ENCODE results near the gene SUDS3. TPM values are rescaled to one million over a fixed set of nuclear protein-coding genes. Genes with fewer than 3 reads are reported as not detected.

SUDS3 gene
- polyA plus RNA-seq, 1 donor from 2014 or later: 67.9 TPM

DNA sequence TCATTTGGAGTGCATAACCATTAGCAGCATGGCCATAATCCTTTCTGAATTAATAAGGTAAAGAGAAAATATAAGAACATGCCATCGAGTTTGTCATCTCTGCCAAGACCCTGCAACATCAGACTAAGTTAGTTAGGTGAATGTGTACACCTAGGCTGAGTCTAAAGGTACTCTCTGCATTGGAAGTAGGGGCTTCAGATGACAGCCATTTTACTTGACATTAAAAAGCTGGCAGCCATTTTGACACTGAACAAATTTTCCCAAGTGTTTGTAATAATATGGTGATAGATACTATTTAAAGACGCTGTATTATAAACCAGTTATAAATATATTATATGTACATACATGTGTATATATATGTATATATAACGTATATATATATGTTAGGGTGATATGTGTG is 79.0 kb downstream of the SUDS3 start:
- H3K4me3 ChIP-seq (ENCODE audit: low read length): no peak overlapping the region
- no peak overlapping the region for H3K9ac ChIP-seq (ENCODE audit: low read length)
- no peaks in the 10 kb centered on the region for H3F3A ChIP-seq (ENCODE audit: insufficient read depth, low read length, poor library complexity, severe bottlenecking)
- H3K9me2 ChIP-seq (ENCODE audit: insufficient read depth, low read length): no peaks in the 10 kb centered on the region
- no peak overlapping the region for H3K4me2 ChIP-seq (ENCODE audit: low read length)
- H4K20me1 ChIP-seq (ENCODE audit: insufficient read depth): no peaks in the 10 kb centered on the region
- TF ChIP-seq, protein P1, sequence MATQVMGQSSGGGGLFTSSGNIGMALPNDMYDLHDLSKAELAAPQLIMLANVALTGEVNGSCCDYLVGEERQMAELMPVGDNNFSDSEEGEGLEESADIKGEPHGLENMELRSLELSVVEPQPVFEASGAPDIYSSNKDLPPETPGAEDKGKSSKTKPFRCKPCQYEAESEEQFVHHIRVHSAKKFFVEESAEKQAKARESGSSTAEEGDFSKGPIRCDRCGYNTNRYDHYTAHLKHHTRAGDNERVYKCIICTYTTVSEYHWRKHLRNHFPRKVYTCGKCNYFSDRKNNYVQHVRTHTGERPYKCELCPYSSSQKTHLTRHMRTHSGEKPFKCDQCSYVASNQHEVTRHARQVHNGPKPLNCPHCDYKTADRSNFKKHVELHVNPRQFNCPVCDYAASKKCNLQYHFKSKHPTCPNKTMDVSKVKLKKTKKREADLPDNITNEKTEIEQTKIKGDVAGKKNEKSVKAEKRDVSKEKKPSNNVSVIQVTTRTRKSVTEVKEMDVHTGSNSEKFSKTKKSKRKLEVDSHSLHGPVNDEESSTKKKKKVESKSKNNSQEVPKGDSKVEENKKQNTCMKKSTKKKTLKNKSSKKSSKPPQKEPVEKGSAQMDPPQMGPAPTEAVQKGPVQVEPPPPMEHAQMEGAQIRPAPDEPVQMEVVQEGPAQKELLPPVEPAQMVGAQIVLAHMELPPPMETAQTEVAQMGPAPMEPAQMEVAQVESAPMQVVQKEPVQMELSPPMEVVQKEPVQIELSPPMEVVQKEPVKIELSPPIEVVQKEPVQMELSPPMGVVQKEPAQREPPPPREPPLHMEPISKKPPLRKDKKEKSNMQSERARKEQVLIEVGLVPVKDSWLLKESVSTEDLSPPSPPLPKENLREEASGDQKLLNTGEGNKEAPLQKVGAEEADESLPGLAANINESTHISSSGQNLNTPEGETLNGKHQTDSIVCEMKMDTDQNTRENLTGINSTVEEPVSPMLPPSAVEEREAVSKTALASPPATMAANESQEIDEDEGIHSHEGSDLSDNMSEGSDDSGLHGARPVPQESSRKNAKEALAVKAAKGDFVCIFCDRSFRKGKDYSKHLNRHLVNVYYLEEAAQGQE (IDR thresholded peaks at IDR 0.05; ENCODE audit: borderline replicate concordance): no peak
- TF ChIP-seq EZH2 (IDR thresholded peaks at IDR 0.05; ENCODE audit: borderline replicate concordance, insufficient read depth, low read length, poor library complexity, severe bottlenecking): no peak
- TF ChIP-seq MXI1 (conservative IDR thresholded peaks at IDR 0.05; ENCODE audit: poor library complexity, severe bottlenecking): no peak
- TF ChIP-seq EP300 (conservative IDR thresholded peaks at IDR 0.05; ENCODE audit: poor library complexity, severe bottlenecking): no peak
- TF ChIP-seq TAF1 (IDR thresholded peaks at IDR 0.05; ENCODE audit: low read depth): no peak
- TF ChIP-seq POLR2AphosphoS5 (IDR thresholded peaks at IDR 0.05): no peak
- no peak for TF ChIP-seq RAD21 (conservative IDR thresholded peaks at IDR 0.05)
- TF ChIP-seq SMC3 (conservative IDR thresholded peaks at IDR 0.05; ENCODE audit: poor library complexity): no peak
- TF ChIP-seq, protein P2, sequence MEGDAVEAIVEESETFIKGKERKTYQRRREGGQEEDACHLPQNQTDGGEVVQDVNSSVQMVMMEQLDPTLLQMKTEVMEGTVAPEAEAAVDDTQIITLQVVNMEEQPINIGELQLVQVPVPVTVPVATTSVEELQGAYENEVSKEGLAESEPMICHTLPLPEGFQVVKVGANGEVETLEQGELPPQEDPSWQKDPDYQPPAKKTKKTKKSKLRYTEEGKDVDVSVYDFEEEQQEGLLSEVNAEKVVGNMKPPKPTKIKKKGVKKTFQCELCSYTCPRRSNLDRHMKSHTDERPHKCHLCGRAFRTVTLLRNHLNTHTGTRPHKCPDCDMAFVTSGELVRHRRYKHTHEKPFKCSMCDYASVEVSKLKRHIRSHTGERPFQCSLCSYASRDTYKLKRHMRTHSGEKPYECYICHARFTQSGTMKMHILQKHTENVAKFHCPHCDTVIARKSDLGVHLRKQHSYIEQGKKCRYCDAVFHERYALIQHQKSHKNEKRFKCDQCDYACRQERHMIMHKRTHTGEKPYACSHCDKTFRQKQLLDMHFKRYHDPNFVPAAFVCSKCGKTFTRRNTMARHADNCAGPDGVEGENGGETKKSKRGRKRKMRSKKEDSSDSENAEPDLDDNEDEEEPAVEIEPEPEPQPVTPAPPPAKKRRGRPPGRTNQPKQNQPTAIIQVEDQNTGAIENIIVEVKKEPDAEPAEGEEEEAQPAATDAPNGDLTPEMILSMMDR (IDR thresholded peaks at IDR 0.05; ENCODE audit: poor library complexity, severe bottlenecking): no peak
- no peaks in the 10 kb centered on the region for H3K27me3 ChIP-seq (ENCODE audit: insufficient read depth, low read depth, low read length)
- no peak overlapping the region for H2AFZ ChIP-seq (ENCODE audit: low read depth, low read length)
- no peaks in the 10 kb centered on the region for H3K9me3 ChIP-seq (ENCODE audit: low read length)
- no peaks in the 10 kb centered on the region for H3K36me3 ChIP-seq (ENCODE audit: insufficient read depth, low read length)
- H3K27ac ChIP-seq (ENCODE audit: low read length): no peak overlapping the region
- H3K79me2 ChIP-seq (replicated peaks; ENCODE audit: insufficient read depth, low read length): no peaks in the 10 kb centered on the region

DNA sequence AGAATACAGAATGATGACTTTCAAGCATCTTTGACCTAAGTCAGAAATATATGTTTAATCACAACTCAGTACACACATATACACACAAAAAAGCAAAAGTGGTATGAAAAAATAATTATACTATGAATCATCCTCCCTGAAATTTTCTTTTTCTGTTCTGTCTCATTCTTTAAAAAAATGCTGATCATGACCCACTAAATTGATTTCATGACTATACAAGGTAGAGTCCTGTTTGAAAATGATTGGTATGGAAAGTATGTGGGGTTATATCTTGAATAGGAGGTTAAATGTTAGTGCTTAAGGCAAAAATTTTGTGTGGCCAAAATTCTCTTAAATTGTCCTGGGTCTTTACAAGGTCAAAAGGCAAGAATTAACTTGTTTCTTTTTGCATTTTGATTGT is 80.4 kb downstream of the SUDS3 start:
- Histone ChIP-seq H3K4me3 (ENCODE audit: low read length) (no peak overlapping the region), H3K9me2 (ENCODE audit: insufficient read depth, low read length) (no peaks in the 10 kb centered on the region), H4K20me1 (ENCODE audit: insufficient read depth) (no peaks in the 10 kb centered on the region), H3F3A (ENCODE audit: insufficient read depth, low read length, poor library complexity, severe bottlenecking) (no peaks in the 10 kb centered on the region), H3K79me2 (replicated peaks; ENCODE audit: insufficient read depth, low read length) (no peaks in the 10 kb centered on the region), H3K9me3 (ENCODE audit: low read length) (no peaks in the 10 kb centered on the region), H3K36me3 (ENCODE audit: insufficient read depth, low read length) (no peaks in the 10 kb centered on the region), H3K4me2 (ENCODE audit: low read length) (no peak overlapping the region), H3K27ac (ENCODE audit: low read length) (no peak overlapping the region), H2AFZ (ENCODE audit: low read depth, low read length) (no peak overlapping the region), H3K27me3 (ENCODE audit: insufficient read depth, low read depth, low read length) (no peaks in the 10 kb centered on the region), H3K9ac (ENCODE audit: low read length) (no peak overlapping the region)
- no peak for TF ChIP-seq MXI1 (conservative IDR thresholded peaks at IDR 0.05; ENCODE audit: poor library complexity, severe bottlenecking)
- TF ChIP-seq EP300 (conservative IDR thresholded peaks at IDR 0.05; ENCODE audit: poor library complexity, severe bottlenecking): no peak
- TF ChIP-seq, protein P2 (IDR thresholded peaks at IDR 0.05; ENCODE audit: poor library complexity, severe bottlenecking): no peak
- TF ChIP-seq TAF1 (IDR thresholded peaks at IDR 0.05; ENCODE audit: low read depth): no peak
- TF ChIP-seq, protein P1 (IDR thresholded peaks at IDR 0.05; ENCODE audit: borderline replicate concordance): no peak
- no peak for TF ChIP-seq RAD21 (conservative IDR thresholded peaks at IDR 0.05)
- no peak for TF ChIP-seq POLR2AphosphoS5 (IDR thresholded peaks at IDR 0.05)
- no peak for TF ChIP-seq EZH2 (IDR thresholded peaks at IDR 0.05; ENCODE audit: borderline replicate concordance, insufficient read depth, low read length, poor library complexity, severe bottlenecking)
- no peak for TF ChIP-seq SMC3 (conservative IDR thresholded peaks at IDR 0.05; ENCODE audit: poor library complexity)

Data from neural cell (in vitro differentiated cells).